HCT116 (cell line): ENCODE results near the gene FBH1.

Experiments used
- CTCF ChIP-seq, 3 experiments: fragments of 200-600 bp in 1 of 3; sonication (generic) in 1 of 3; IDR thresholded peaks in 2 of 3; conservative IDR thresholded peaks in 1 of 3; 2 replicates each; pipeline ENCODE4 v1.5.1; 2012 to 2017; ENCODE audit warnings: low read depth in 2 of 3, low read length in 2 of 3, antibody characterized with exemption in 1 of 3, borderline replicate concordance in 1 of 3, control low read depth in 1 of 3, mild to moderate bottlenecking in 1 of 3, mixed read lengths in 1 of 3, mixed run types in 1 of 3, moderate library complexity in 1 of 3; ENCODE audit not compliant: insufficient read depth in 1 of 3
- MAX ChIP-seq: IDR thresholded peaks from 2 replicates; pipeline ENCODE4 v1.6.1; 2012
- TCF7L2 ChIP-seq: IDR thresholded peaks from 2 replicates; pipeline ENCODE4 v1.7.0; 2011; ENCODE audit warnings: borderline replicate concordance, inconsistent platforms; ENCODE audit not compliant: insufficient read depth, insufficient read length; ENCODE audit errors: extremely low read depth

- TF ChIP-seq CTCF (IDR thresholded peaks at IDR 0.05 in 2 of 3, conservative IDR thresholded peaks at IDR 0.05 in 1 of 3; ENCODE audit: borderline replicate concordance in 1 of 3, insufficient read depth in 1 of 3, low read depth in 2 of 3, low read length in 2 of 3), result no peak
- TF ChIP-seq MAX, result no peak
- no peak for TF ChIP-seq TCF7L2
Measured at GRCh38 chr10:5951167-5951711, 61.2 kb downstream of the FBH1 start.
